Activated CD8-positive, alpha-beta memory T cell treated with anti-CD3 and anti-CD28 coated beads for 36 hours (primary cell): ENCODE data around the gene SH3BP4. TPM values are rescaled to one million over a fixed set of nuclear protein-coding genes. Genes with fewer than 3 reads are reported as not detected.

Experiments
- CTCF ChIA-PET: fragments of 350-600 bp; sonication (Branson Sonifier 250); formaldehyde crosslinking; loops from one replicate; lab custom pipeline; 2021; ENCODE audit warnings: antibody characterized with exemption; lab: Charles Lee
- POLR2A ChIA-PET: fragments of 350-600 bp; sonication (Branson Sonifier 250); formaldehyde crosslinking; loops from one replicate; lab custom pipeline; 2021; ENCODE audit warnings: antibody characterized with exemption; lab: Charles Lee
- total RNA-seq, 2 experiments: library from RNA; stranded (reverse); gene quantifications; one replicate each; pipeline ENCODE4 v1.2.3, GENCODE V29; 2021

SH3BP4 gene
- total RNA-seq, 2 experiments from 2014 or later, result not detected

- CTCF ChIA-PET, result no interaction called here
- POLR2A ChIA-PET, result no interaction called here
These were observed 75.9 kb downstream of the SH3BP4 start for GRCh38 chr2:235027558-235028214.

- ChIA-PET CTCF (no interaction called here), POLR2A (no interaction called here)
These were observed 76.8 kb downstream of the SH3BP4 start for GRCh38 chr2:235028646-235029045.

GRCh38 chr2:235029054-235029453 is 77.2 kb downstream of the SH3BP4 start:
- ChIA-PET CTCF (no interaction called here), POLR2A (no interaction called here)

GRCh38 chr2:235030126-235030525 is 78.3 kb downstream of the SH3BP4 start:
- CTCF ChIA-PET, result no interaction called here
- POLR2A ChIA-PET, result no interaction called here

- CTCF ChIA-PET, result no interaction called here
These were observed 79.1 kb downstream of the SH3BP4 start for GRCh38 chr2:235030936-235031335.

GRCh38 chr2:235031686-235032373 is 80.0 kb downstream of the SH3BP4 start:
- POLR2A ChIA-PET, result no interaction called here
- CTCF ChIA-PET, result no interaction called here

More at GRCh38 chr2:235030936-235031335, 79.1 kb downstream of the SH3BP4 start:
- POLR2A ChIA-PET, result no interaction called here

- ChIA-PET POLR2A (no interaction called here), CTCF (no interaction called here)
These were observed 80.6 kb downstream of the SH3BP4 start for GRCh38 chr2:235032466-235032865.

- ChIA-PET CTCF (no interaction called here), POLR2A (no interaction called here)
These were observed 81.1 kb downstream of the SH3BP4 start for GRCh38 chr2:235032949-235033348.

- POLR2A ChIA-PET, result no interaction called here
- CTCF ChIA-PET, result no interaction called here
These were observed 82.7 kb downstream of the SH3BP4 start for GRCh38 chr2:235034265-235035118.

GRCh38 chr2:235037604-235038166 is 85.9 kb downstream of the SH3BP4 start:
- ChIA-PET POLR2A (no interaction called here), CTCF (no interaction called here)

- CTCF ChIA-PET, result no interaction called here
These were observed 89.6 kb downstream of the SH3BP4 start for GRCh38 chr2:235041221-235041917.

GRCh38 chr2:235041918-235042575 is 90.2 kb downstream of the SH3BP4 start:
- POLR2A ChIA-PET, result no interaction called here
- CTCF ChIA-PET, result no interaction called here

More at GRCh38 chr2:235041221-235041917, 89.6 kb downstream of the SH3BP4 start:
- POLR2A ChIA-PET, result no interaction called here

GRCh38 chr2:235042576-235043515 is 91.0 kb downstream of the SH3BP4 start:
- ChIA-PET POLR2A (no interaction called here), CTCF (no interaction called here)

GRCh38 chr2:235043762-235044500 is 92.1 kb downstream of the SH3BP4 start:
- POLR2A ChIA-PET, result no interaction called here

GRCh38 chr2:235044501-235045271 is 92.9 kb downstream of the SH3BP4 start:
- POLR2A ChIA-PET, result no interaction called here

More at GRCh38 chr2:235043762-235044500, 92.1 kb downstream of the SH3BP4 start:
- CTCF ChIA-PET, result no interaction called here

GRCh38 chr2:235045336-235045972 is 93.6 kb downstream of the SH3BP4 start:
- ChIA-PET CTCF (no interaction called here), POLR2A (no interaction called here)

More at GRCh38 chr2:235044501-235045271, 92.9 kb downstream of the SH3BP4 start:
- CTCF ChIA-PET, result no interaction called here
